RKO (cell line): ENCODE data around the gene IGFLR1.

Experiments used
- DNase-seq: peaks from one replicate; pipeline ENCODE4 v3.0.0-alpha.2; 2016; ENCODE audit warnings: low spot score

IGFLR1 gene

GRCh38 chr19:35723671-35724070 is 18.6 kb downstream of the IGFLR1 start:
- DNase-seq = no peak

- no peak for DNase-seq
Observed at GRCh38 chr19:35722897-35723296, 19.4 kb downstream of the IGFLR1 start.

- DNase-seq = no peak
Observed at GRCh38 chr19:35722461-35722860, 19.8 kb downstream of the IGFLR1 start.

DNA sequence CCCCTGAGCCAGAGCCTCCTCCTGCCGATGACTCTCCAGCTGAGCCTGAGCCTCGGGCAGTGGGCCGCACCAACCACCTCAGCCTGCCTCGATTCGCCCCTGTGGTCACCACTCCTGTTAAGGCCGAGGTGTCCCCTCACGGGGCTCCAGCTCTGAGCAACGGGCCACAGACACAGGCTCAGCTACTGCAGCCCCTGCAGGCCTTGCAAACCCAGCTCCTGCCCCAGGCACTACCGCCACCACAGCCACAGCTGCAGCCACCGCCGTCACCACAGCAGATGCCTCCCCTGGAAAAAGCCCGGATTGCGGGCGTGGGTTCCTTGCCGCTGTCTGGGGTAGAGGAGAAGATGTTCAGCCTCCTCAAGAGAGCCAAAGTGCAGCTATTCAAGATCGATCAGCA is 20.9 kb downstream of the IGFLR1 start:
- DNase-seq = no peak

DNA sequence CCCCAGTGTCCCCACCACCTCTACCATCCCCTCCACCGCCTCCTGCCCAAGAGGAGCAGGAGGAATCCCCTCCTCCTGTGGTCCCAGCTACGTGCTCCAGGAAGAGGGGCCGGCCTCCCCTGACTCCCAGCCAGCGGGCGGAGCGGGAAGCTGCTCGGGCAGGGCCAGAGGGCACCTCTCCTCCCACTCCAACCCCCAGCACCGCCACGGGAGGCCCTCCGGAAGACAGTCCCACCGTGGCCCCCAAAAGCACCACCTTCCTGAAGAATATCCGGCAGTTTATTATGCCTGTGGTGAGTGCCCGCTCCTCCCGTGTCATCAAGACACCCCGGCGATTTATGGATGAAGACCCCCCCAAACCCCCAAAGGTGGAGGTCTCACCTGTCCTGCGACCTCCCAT is 21.6 kb downstream of the IGFLR1 start:
- DNase-seq = no peak

- no peak for DNase-seq
Observed at GRCh38 chr19:35720163-35720524, 22.1 kb downstream of the IGFLR1 start.

- DNase-seq = no peak
Observed at GRCh38 chr19:35719402-35720162, 22.7 kb downstream of the IGFLR1 start.

DNA sequence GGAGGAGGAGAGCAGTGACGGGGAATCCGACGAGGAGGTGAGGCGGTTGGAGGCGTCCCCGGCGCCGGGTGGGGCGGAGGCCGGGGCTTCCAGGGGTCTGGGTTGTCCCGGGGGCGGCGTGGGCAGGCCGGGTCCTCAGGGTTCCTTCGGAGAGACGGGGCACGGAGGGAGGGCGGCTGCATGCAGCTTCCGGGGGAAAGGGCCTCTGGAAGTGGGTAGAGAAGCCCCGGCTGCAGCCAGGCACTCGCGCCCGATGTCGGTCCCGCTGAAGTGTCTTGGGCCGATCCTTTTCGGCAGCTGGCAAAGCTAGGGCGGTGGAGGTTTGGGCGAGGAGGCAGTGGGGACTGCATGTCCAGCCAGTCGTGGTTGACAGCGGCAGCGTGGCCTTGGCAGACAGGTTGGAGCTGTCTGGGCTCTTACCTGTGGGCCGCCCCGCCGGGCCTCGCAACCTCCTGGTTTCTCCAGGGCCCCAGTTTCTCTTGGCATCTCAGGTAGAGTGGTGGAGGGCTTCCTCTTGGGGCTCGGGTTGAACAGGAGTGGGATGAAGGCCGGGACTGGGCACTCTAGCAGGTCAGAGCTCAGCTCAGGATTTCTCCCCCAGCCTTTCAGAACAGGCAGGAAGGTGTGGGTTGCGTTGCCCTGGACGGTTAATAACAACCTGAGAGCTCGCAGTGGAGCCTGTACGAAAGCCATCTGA is 23.8 kb downstream of the IGFLR1 start:
- peak; percentile 24 for DNase-seq

GRCh38 chr19:35717665-35718344 is 24.4 kb downstream of the IGFLR1 start, which contains the start of gene KMT2B:
TSS of gene KMT2B (plus strand) at chr19:35718003. CDS start at chr19:35718019, 16 bp downstream.
- DNase-seq = no peak

DNA sequence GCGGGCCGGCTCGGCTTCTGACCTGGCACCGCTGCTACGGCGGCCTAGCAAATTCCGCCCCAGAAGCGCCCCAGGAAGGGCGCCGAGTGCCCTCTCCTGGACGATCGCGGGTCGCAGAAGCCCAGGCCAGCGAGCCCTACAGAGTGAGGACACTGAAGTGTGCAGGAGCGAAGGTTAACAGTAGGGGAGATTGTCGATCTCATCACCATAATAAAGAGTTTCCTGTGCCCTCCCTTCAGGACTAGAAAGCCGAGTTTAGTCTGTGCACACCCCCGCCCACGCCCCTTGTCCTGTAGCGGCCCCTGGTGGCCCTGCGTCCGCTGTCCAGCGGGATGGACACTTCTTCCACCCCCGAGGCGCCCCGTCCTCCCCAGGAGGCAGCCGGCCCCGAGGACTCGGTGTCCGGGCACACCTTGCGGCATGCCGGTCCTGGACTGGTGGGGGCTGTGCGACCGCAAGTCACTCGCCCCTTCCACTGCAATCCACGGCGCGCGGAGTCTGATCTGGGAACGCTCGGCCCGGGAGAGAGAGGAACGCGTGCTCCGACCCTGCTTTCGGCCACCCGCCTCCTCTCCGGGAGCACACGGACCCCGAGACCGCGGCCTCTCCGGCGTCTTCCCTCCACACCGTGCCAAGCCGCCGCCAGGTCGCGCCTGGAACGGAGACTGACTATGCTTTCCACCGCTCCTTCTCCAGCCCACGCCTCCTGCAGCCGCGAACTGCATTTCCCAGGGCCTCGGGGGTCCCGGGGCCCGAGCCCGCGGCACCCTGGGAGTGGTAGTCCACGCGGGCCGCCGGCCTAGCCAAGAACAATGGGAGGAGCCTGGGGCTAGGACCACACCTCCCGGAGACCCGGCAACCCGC is 25.2 kb downstream of the IGFLR1 start:
- DNase-seq = peak; percentile 96

DNA sequence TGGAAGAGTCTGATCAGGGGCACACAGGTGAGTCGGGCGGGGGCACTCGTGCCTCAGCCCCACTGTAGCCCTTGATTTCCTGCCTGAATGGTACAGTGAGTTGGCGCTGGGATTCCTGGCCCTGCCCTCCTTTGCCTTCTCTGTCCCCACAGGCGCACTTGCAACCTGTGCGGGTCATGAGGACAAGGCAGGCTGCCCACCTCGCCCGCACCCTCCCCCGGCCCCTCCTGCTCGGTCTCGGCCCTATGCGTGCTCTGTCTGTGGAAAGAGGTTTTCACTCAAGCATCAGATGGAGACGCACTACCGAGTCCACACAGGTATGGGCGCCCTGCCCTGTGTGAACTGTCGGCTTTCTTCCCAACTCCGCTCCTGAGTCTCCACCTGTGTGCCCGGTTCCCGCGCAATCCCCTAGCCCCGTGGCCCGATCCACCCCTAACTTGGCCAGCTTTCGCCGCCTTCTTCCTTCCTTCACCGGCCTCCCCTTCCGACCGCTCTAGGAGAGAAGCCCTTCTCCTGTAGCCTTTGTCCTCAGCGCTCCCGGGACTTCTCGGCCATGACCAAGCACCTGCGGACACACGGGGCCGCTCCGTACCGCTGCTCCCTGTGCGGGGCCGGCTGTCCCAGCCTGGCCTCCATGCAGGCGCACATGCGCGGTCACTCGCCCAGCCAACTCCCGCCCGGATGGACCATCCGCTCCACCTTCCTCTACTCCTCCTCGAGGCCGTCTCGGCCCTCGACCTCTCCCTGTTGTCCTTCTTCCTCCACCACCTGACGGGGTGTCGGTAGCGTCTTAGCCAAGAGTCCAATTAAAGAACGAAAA is 26.1 kb downstream of the IGFLR1 start:
- DNase-seq = no peak

DNA sequence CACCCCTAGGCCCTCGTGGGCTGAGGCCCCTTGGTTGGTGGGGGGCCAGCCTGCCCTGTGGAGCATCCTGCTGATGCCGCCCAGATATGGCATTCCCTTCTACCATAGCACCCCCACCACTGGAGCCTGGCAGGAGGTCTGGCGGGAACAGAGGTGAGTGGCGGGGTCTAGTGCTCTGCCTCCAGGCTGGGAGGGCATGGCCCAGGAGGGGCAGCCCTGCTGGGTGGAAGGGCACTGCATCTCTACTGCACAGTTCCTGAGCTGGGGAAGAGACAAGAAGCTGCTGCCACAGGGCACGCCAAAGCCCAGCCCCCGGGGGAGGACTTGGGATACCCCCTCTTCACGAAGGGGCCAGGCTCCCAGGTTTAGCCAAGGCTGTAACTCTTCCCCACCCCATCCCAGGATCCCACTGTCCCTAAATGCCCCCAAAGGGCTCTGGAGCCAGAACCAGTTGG is 26.9 kb downstream of the IGFLR1 start:
- no peak for DNase-seq

DNA sequence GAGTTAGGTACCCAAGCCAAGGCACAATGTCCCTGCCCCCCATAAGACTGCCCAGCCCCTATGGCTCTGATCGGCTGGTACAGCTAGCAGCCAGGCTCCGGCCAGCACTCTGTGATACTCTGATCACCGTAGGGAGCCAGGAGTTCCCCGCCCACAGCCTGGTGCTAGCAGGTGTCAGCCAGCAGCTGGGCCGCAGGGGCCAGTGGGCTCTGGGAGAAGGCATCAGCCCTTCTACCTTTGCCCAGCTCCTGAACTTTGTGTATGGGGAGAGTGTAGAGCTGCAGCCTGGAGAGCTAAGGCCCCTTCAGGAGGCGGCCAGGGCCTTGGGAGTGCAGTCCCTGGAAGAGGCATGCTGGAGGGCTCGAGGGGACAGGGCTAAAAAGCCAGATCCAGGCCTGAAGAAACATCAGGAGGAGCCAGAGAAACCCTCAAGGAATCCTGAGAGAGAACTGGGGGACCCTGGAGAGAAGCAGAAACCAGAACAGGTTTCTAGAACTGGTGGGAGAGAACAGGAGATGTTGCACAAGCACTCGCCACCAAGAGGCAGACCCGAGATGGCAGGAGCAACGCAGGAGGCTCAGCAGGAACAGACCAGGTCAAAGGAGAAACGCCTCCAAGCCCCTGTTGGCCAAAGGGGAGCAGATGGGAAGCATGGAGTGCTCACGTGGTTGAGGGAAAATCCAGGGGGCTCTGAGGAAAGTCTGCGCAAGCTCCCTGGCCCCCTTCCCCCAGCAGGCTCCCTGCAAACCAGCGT is 27.5 kb downstream of the IGFLR1 start:
- no peak for DNase-seq

GRCh38 chr19:35713904-35714495 is 28.3 kb downstream of the IGFLR1 start:
- no peak for DNase-seq

DNA sequence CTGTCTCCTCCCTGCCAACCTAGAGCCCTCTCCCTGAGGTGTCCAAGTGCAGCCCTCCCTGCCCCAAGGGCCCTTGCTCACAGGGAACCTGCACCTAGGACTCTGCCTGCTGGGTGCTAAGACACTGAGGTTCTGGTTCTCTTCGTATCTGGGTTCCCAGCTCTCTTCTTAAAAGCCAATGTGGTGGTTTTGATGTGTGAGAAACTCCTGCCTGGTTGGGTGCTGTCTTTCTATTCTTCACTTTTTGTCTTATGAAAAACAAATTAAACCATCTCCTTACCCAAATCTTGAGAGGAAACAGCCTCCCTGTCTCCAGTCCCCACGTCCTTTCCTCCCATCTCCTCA is 28.8 kb downstream of the IGFLR1 start:
- no peak for DNase-seq

GRCh38 chr19:35712567-35713505 is 29.4 kb downstream of the IGFLR1 start:
- DNase-seq = no peak

GRCh38 chr19:35710784-35711723 is 31.2 kb downstream of the IGFLR1 start:
- DNase-seq = no peak

DNA sequence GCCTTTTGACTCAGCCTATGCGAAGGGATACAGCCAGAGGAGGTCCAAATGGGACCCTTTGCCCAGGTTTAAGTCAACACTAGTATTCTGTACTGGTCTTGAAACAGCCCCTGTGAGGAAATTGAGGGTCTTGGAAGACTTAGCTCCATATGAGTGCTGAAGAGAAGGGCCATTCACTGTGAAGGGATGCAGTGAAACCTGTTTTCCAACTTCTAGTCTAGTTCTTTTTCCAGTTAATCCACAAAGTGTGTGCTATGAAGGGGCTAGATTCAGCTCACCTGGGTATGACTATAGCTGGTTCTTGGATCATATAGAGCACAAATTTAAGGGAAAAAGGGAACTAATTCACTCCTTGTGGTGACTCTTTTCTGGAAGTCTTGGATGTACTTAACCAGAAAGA is 33.9 kb downstream of the IGFLR1 start:
- no peak for DNase-seq
